Psoas muscle (tissue), 8 donors: ENCODE data around the gene TTC14. TPM values are rescaled to one million over a fixed set of nuclear protein-coding genes. Genes with fewer than 3 reads are reported as not detected.

Source experiments
- ATAC-seq, 4 donors: fragments of 200-7000 bp; cut with Tn5 transposase; one replicate each; pipeline ENCODE4 v1.9.1; 2020; ENCODE audit warnings: moderate library complexity in 3 of 4, mild to moderate bottlenecking in 2 of 4
- DNase-seq, 2 donors: peaks; one replicate each; pipeline ENCODE4 v3.0.0-alpha.2; 2020
- H3K27ac ChIP-seq: fragments of 200-600 bp; one replicate; pipeline ENCODE4 v1.8.0; 2022
- H3K27me3 ChIP-seq, 3 donors: fragments of 200-600 bp in 1 of 3; one replicate each; pipeline versions ENCODE4 v1.6.1 to v1.8.0; 2013 to 2022; ENCODE audit warnings: low read length in 2 of 3, mild to moderate bottlenecking in 2 of 3, moderate library complexity in 1 of 3; ENCODE audit not compliant: insufficient read depth in 3 of 3
- H3K36me3 ChIP-seq, 2 donors: fragments of 200-600 bp in 1 of 2; one replicate each; pipeline versions ENCODE4 v1.6.1 to v1.8.0; 2013 to 2022; ENCODE audit warnings: low read depth in 1 of 2, mild to moderate bottlenecking in 1 of 2, moderate library complexity in 1 of 2; ENCODE audit not compliant: insufficient read depth in 1 of 2
- H3K4me1 ChIP-seq: fragments of 200-600 bp; one replicate; pipeline ENCODE4 v1.8.0; 2022
- H3K4me3 ChIP-seq: fragments of 200-600 bp; one replicate; pipeline ENCODE4 v1.8.0; 2022; ENCODE audit warnings: mild to moderate bottlenecking
- H3K9me3 ChIP-seq: fragments of 200-600 bp; one replicate; pipeline ENCODE4 v1.8.0; 2022
- CTCF ChIP-seq: fragments of 200-600 bp; IDR thresholded peaks from one replicate; pipeline ENCODE4 v1.8.0; 2022; ENCODE audit warnings: antibody characterized with exemption
- WGBS, 3 donors: extraction: QIAGEN DNeasy Blood & Tissue Kit; methylation state at CpG; one replicate each; pipeline versions ENCODE4 v1.1.6 to v1.1.7; 2013; 5-methylcytosine and 5-hydroxymethylcytosine counted together
- intact Hi-C, 2 donors: fragments of 100-400 bp; cut with DNase I; formaldehyde crosslinking; loops; one replicate each; pipeline versions ENCODE4 v1.11.0 to v1.14.2; 2022
- polyA plus RNA-seq, 3 donors: library from polyadenylated mRNA; stranded (reverse); fragments of 200-250 nt; gene quantifications; one replicate each; pipeline ENCODE4 v1.2.3, GENCODE V29; 2013
- total RNA-seq, 4 donors: library from RNA; stranded (reverse); fragmentation: NEBNext Ultra II Directional in 2 of 4; extraction: Animal tissue kit (Norgen Biotek cat#: 25700) in 2 of 4; gene quantifications; one replicate each; pipeline versions ENCODE4 v1.2.1 to v1.2.4, GENCODE V29; 2021 to 2023
- donor health status: healthy with polysubstance abuse.
- donor health status: DM: no; HTN: no; CAD: no; lungs with moderate emphysema.
- donor health status: Bipolar disorder and iron deficiency.
- donor health status: healthy.
- donor health status: DM: yes; HTN: yes; CAD: no.
- donor health status: DM: no; HTN: no; CAD: no.
- donor health status: DM: no; HTN: no; CAD: no.
- donor health status: DM: yes; HTN: yes; CAD: no.

The TTC14 gene
- total and polyA plus RNA-seq, 7 donors, result 4.8 to 12.6 (median 9.2) TPM

DNA sequence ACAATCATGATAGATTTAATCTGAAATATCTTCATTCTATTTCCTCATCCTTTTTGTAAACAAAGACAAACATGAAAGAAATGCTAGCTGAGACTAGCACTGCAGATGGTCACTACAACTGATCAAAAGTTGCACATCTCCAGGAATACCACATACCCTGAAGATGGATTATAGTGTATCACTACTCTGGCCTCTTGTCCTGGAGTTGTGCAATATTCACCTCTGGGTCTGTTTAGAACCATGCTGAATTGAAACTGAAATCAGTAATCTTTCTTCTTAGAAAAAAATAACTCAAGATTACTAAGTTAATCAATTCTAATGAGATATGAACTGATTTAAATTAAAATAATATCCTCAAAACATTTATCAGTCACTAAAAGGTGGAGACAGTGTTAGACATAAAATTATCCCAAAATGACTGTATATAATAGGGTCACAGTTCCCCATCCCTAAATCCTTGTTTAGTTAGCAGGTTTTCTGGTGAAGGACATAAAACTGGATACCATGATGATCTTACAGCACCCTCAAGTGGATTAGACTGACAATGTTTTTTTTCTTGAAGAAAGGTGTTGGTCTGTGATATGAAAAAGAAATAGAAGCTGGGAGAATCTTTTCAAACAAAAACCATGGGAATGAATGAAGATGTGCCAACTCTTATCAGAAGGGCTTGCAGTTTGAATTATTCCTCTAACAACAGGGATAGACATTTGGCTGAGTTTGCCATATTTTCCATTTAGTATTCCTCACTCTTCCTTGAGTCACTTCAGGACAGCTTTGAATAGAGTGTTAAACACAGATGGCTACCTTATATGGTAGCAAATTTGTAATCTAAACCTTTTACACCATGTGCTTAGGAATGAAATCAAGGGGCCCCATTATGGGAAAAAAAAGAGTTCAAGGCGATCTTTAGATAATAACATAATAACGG lies 7.1 kb upstream of the TTC14 start:
- no peaks in the 10 kb centered on the region for H3K36me3 ChIP-seq
- WGBS, 3 donors, result 80 to 90% (median 80%) methylated on average over 2 of the region's 2 CpGs
- no peaks in the 10 kb centered on the region for H3K4me1 ChIP-seq
- H3K9me3 ChIP-seq, result no peaks in the 10 kb centered on the region
- DNase-seq (no peak), ATAC-seq (no peak)
- peaks cover 0 to 4% (median 2%) of the 10 kb centered on the region in 3 donors for H3K27me3 ChIP-seq
- H3K4me3 ChIP-seq, result no peak overlapping the region
- intact Hi-C loops, result loop anchor here in 1 of 2 donors (2.0 kb wide), 1 partner anchor 666 kb away; no protein-coding TSS in a partner anchor
- no peak for TF ChIP-seq CTCF
- H3K27ac ChIP-seq, result no peak overlapping the region

DNA sequence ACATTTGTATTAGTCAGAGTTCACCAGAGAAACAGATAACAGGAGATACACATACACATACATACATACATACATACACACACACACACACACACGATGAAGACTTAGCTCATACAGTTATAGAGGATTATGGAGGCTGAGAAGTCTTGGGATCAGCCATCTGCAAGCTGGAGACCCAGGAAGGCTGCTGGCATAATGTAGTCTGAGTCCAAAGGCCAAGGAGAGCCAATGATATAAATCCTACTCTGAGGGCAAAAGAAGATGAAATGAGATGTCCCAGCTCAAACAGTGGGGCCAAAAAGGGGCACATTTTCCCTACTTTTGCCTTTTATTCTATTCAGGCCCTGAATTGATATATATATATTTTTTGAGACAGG lies 6.4 kb upstream of the TTC14 start:
- H3K9me3 ChIP-seq, result no peaks in the 10 kb centered on the region
- no peak overlapping the region for H3K4me3 ChIP-seq
- WGBS, 3 donors, result 33 to 44% (median 44%) methylated on average over 1 of the region's 1 CpG
- no peak for DNase-seq
- no peaks in the 10 kb centered on the region for H3K4me1 ChIP-seq
- no peak for ATAC-seq
- no peaks in the 10 kb centered on the region for H3K36me3 ChIP-seq
- TF ChIP-seq CTCF, result no peak
- no peak overlapping the region for H3K27ac ChIP-seq
- intact Hi-C loops, result loop anchor here in 1 of 2 donors (2.0 kb wide), 1 partner anchor 667 kb away; no protein-coding TSS in a partner anchor
- peaks cover 0 to 4% (median 2%) of the 10 kb centered on the region in 3 donors for H3K27me3 ChIP-seq

DNA sequence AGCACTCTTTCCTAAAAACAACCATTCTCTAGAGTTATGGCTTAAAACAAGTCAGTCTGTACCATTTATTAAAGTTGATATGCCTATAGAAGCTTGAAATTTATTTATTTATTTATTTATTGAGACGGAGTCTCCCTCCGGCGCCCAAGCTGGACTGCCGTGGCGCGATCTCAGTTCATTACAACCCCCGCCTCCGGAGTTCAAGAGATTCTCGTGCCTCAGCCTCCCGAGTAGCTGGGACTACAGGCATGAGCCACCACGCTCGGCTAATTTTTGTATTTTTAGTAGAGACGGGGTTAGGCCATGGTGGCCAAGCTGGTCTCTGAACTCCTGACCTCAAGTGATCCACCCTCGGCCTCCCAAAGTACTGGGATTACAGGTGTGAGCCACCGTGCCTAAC lies 1.5 kb upstream of the TTC14 start:
- 96 to 97% (median 97%) methylated on average over 15 of the region's 15 CpGs for WGBS, 3 donors
- ATAC-seq (no peak), DNase-seq (no peak)
- peaks cover 0 to 4% (median 2%) of the 10 kb centered on the region in 3 donors for H3K27me3 ChIP-seq
- intact Hi-C loops, result no loop called here
- H3K9me3 ChIP-seq, result no peaks in the 10 kb centered on the region
- peaks cover 2 to 24% of the 10 kb centered on the region in 2 donors for H3K36me3 ChIP-seq
- peaks cover 7% of the 10 kb centered on the region for H3K4me1 ChIP-seq
- TF ChIP-seq CTCF, result no peak
- H3K27ac ChIP-seq, result no peak overlapping the region
- H3K4me3 ChIP-seq, result no peak overlapping the region

- Histone ChIP-seq H3K4me1 (no peaks in the 10 kb centered on the region), H3K9me3 (no peaks in the 10 kb centered on the region), H3K27ac (no peak overlapping the region), H3K36me3 (peaks cover 10 to 91% of the 10 kb centered on the region in 2 donors), H3K4me3 (no peak overlapping the region), H3K27me3 (no peaks in the 10 kb centered on the region)
- intact Hi-C loops, result no loop called here
- 89 to 100% (median 92%) methylated on average over 1 of the region's 1 CpG for WGBS, 3 donors
- TF ChIP-seq CTCF, result no peak
- DNase-seq (no peak), ATAC-seq (no peak)
These were observed 9.0 kb downstream of the TTC14 start for GRCh38 chr3:180611006-180611405.
